Esophagus (tissue), 2 donors: ENCODE measurements around the gene B3GALNT1. TPM values are rescaled to one million over a fixed set of nuclear protein-coding genes. Genes with fewer than 3 reads are reported as not detected.
A peak's percentile ranks its signal among the peaks of the same experiment; 100 is the strongest.

Experiments used
- H3K27ac ChIP-seq, 2 donors: one replicate each; pipeline ENCODE4 v1.5.1; 2013; ENCODE audit warnings: low read depth in 2 of 2, mild to moderate bottlenecking in 2 of 2, inconsistent platforms in 1 of 2, low read length in 1 of 2, moderate library complexity in 1 of 2
- H3K27me3 ChIP-seq, 2 donors: one replicate each; pipeline ENCODE4 v1.6.1; 2013; ENCODE audit warnings: low read length in 2 of 2, control low read depth in 1 of 2, mild to moderate bottlenecking in 1 of 2; ENCODE audit not compliant: insufficient read depth in 2 of 2, control insufficient read depth in 1 of 2
- H3K36me3 ChIP-seq, 2 donors: one replicate each; pipeline ENCODE4 v1.6.1; 2013; ENCODE audit warnings: low read length in 1 of 2; ENCODE audit not compliant: control insufficient read depth in 2 of 2, insufficient read depth in 2 of 2
- H3K4me1 ChIP-seq, 2 donors: one replicate each; pipeline ENCODE4 v1.6.1; 2013; ENCODE audit warnings: low read length in 1 of 2; ENCODE audit not compliant: control insufficient read depth in 2 of 2, insufficient read depth in 2 of 2
- H3K4me3 ChIP-seq, 2 donors: one replicate each; pipeline ENCODE4 v1.5.1; 2013; ENCODE audit warnings: low read length in 2 of 2, mild to moderate bottlenecking in 2 of 2, low read depth in 1 of 2, moderate library complexity in 1 of 2
- H3K9me3 ChIP-seq, 2 donors: one replicate each; pipeline ENCODE4 v1.6.1; 2013; ENCODE audit warnings: mild to moderate bottlenecking in 2 of 2, low read depth in 1 of 2, low read length in 1 of 2, moderate library complexity in 1 of 2; ENCODE audit not compliant: control insufficient read depth in 2 of 2, insufficient read depth in 1 of 2
- WGBS, 2 donors: extraction: QIAGEN DNeasy Blood & Tissue Kit; methylation state at CpG; one replicate each; pipeline ENCODE4 v1.1.7; 2013; 5-methylcytosine and 5-hydroxymethylcytosine counted together
- polyA plus RNA-seq, 2 donors: library from polyadenylated mRNA; stranded (reverse); fragments of 200-250 nt; gene quantifications; one replicate each; pipeline ENCODE4 v1.2.3, GENCODE V29; 2013
- donor health status: healthy with polysubstance abuse.
- donor health status: Bipolar disorder and iron deficiency.

B3GALNT1 gene
- polyA plus RNA-seq, 2 donors = 2.3 to 2.4 TPM

- H3K27me3 ChIP-seq = no peaks in the 10 kb centered on the region
- H3K4me3 ChIP-seq = no peak overlapping the region
- H3K4me1 ChIP-seq = peaks cover 0 to 6% of the 10 kb centered on the region in 2 donors
- 60 to 73% methylated on average over 1 of the region's 1 CpG for WGBS, 2 donors
- no peaks in the 10 kb centered on the region for H3K9me3 ChIP-seq
- H3K27ac ChIP-seq = no peak overlapping the region
- H3K36me3 ChIP-seq = no peaks in the 10 kb centered on the region
Observed at GRCh38 chr3:161067335-161067734, 37.8 kb downstream of the B3GALNT1 start.

GRCh38 chr3:161066930-161067329 lies 38.2 kb downstream of the B3GALNT1 start:
- H3K4me1 ChIP-seq = peaks cover 0 to 6% of the 10 kb centered on the region in 2 donors
- H3K4me3 ChIP-seq = no peak overlapping the region
- H3K36me3 ChIP-seq = no peaks in the 10 kb centered on the region
- no peak overlapping the region for H3K27ac ChIP-seq
- 87 to 89% methylated on average over 3 of the region's 3 CpGs for WGBS, 2 donors
- H3K9me3 ChIP-seq = no peaks in the 10 kb centered on the region
- no peaks in the 10 kb centered on the region for H3K27me3 ChIP-seq

- H3K4me1 ChIP-seq = peaks cover 0 to 4% of the 10 kb centered on the region in 2 donors
- no peak overlapping the region for H3K4me3 ChIP-seq
- H3K36me3 ChIP-seq = no peaks in the 10 kb centered on the region
- WGBS, 2 donors = 49 to 60% methylated on average over 5 of the region's 5 CpGs
- H3K27ac ChIP-seq = peak overlapping the region; percentile 7 to 56
- no peaks in the 10 kb centered on the region for H3K9me3 ChIP-seq
- no peaks in the 10 kb centered on the region for H3K27me3 ChIP-seq
Observed at GRCh38 chr3:161064413-161064812, 40.7 kb downstream of the B3GALNT1 start.

GRCh38 chr3:161054860-161055604 lies 50.1 kb downstream of the B3GALNT1 start:
- Histone ChIP-seq H3K9me3 (no peaks in the 10 kb centered on the region), H3K36me3 (no peaks in the 10 kb centered on the region), H3K4me1 (no peaks in the 10 kb centered on the region), H3K27ac (no peak overlapping the region), H3K27me3 (no peaks in the 10 kb centered on the region), H3K4me3 (no peak overlapping the region)
- 77 to 82% methylated on average over 5 of the region's 5 CpGs for WGBS, 2 donors

- Histone ChIP-seq H3K9me3 (no peaks in the 10 kb centered on the region), H3K4me1 (no peaks in the 10 kb centered on the region), H3K27ac (no peak overlapping the region), H3K36me3 (no peaks in the 10 kb centered on the region), H3K4me3 (no peak overlapping the region), H3K27me3 (no peaks in the 10 kb centered on the region)
- 89% methylated on average over 6 of the region's 6 CpGs for WGBS, 2 donors
Observed at GRCh38 chr3:161051856-161052255, 53.3 kb downstream of the B3GALNT1 start.

GRCh38 chr3:161050935-161051334 lies 54.2 kb downstream of the B3GALNT1 start:
- Histone ChIP-seq H3K36me3 (no peaks in the 10 kb centered on the region), H3K27me3 (no peaks in the 10 kb centered on the region), H3K27ac (peak overlapping the region in 1 of 2 donors; percentile 13), H3K4me1 (no peaks in the 10 kb centered on the region), H3K4me3 (no peak overlapping the region), H3K9me3 (no peaks in the 10 kb centered on the region)
- 90 to 91% methylated on average over 3 of the region's 3 CpGs for WGBS, 2 donors

GRCh38 chr3:161049683-161050248 lies 55.4 kb downstream of the B3GALNT1 start:
- H3K36me3 ChIP-seq = no peaks in the 10 kb centered on the region
- no peaks in the 10 kb centered on the region for H3K9me3 ChIP-seq
- no peaks in the 10 kb centered on the region for H3K27me3 ChIP-seq
- no peak overlapping the region for H3K4me3 ChIP-seq
- no peaks in the 10 kb centered on the region for H3K4me1 ChIP-seq
- WGBS, 2 donors = 82 to 84% methylated on average over 4 of the region's 4 CpGs
- no peak overlapping the region for H3K27ac ChIP-seq

- Histone ChIP-seq H3K4me3 (no peak overlapping the region), H3K4me1 (no peaks in the 10 kb centered on the region), H3K27me3 (no peaks in the 10 kb centered on the region), H3K27ac (no peak overlapping the region), H3K36me3 (no peaks in the 10 kb centered on the region), H3K9me3 (no peaks in the 10 kb centered on the region)
- WGBS, 2 donors = 86 to 88% methylated on average over 5 of the region's 5 CpGs
Observed at GRCh38 chr3:161043336-161044035, 61.7 kb downstream of the B3GALNT1 start.

- WGBS, 2 donors = 65 to 74% methylated on average over 2 of the region's 2 CpGs
- Histone ChIP-seq H3K4me3 (no peak overlapping the region), H3K27me3 (no peaks in the 10 kb centered on the region), H3K4me1 (no peaks in the 10 kb centered on the region), H3K27ac (no peak overlapping the region), H3K36me3 (no peaks in the 10 kb centered on the region), H3K9me3 (no peaks in the 10 kb centered on the region)
Observed at GRCh38 chr3:161042023-161042501, 63.1 kb downstream of the B3GALNT1 start.
